ENCODE results near the gene RALB.

- no peak for TF ChIP-seq CTCF (IDR thresholded peaks at IDR 0.05)
- no peak for TF ChIP-seq POLR2A (IDR thresholded peaks at IDR 0.05)
Measured at GRCh38 chr2:120334068-120334467, 81.4 kb downstream of the RALB start.
